PC-3 (cell line): Measurements from ENCODE around the gene THOC1.

Experiments used
- CTCF ChIP-seq: fragments of 300-600 bp; sonication (generic); conservative IDR thresholded peaks from 2 replicates; pipeline ENCODE4 v1.5.1; 2017; ENCODE audit warnings: antibody characterized with exemption, low read depth, mild to moderate bottlenecking, low read length
- EZH2 ChIP-seq: fragments of 300-600 bp; sonication (generic); IDR thresholded peaks from one replicate; pipeline ENCODE4 v1.6.1; 2017; ENCODE audit warnings: antibody characterized with exemption, mild to moderate bottlenecking, low read length; ENCODE audit not compliant: unreplicated experiment

GRCh38 chr18:286515-287310 is 18.9 kb upstream of the THOC1 start:
- TF ChIP-seq CTCF: peak; percentile 70
- TF ChIP-seq EZH2: no peak
